ENCODE data around the gene ISG20L2. TPM values are rescaled to one million over a fixed set of nuclear protein-coding genes. Genes with fewer than 3 reads are reported as not detected.

Gene ISG20L2
- total RNA-seq, 1 experiment from 2014 or later = 41.7 TPM

DNA sequence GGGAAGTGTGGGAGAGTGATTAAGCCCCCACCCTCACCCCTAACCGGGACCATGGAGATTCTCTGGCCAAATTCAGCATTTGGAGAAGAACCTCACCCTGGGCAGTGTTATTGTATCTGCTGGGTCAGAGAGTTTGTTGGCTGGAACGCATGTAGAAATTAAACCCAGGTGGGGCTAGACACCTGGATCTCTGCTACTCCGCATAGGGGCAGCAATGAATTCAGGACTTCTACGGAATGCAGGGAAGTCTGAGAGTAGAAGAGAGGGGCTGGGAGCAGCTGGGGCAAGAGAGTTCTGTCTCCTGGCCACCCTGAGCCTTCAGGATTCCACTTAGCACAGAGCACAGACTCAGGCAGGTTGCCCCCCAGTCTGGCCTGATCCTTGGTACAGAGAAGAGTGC is 19.5 kb downstream of the ISG20L2 start:
- Histone ChIP-seq H3K9me3 (ENCODE audit: control insufficient read depth in 1 of 2, insufficient read depth in 1 of 2, low read depth in 1 of 2, low read length in 2 of 2) (no peaks in the 10 kb centered on the region), H3K4me2 (ENCODE audit: low read length) (peak overlapping the region; percentile 85), H3K4me3 (replicated peaks in 1 of 2; ENCODE audit: low read depth in 1 of 2, low read length in 2 of 2) (no peak overlapping the region), H3K27ac (ENCODE audit: low read depth, low read length) (peak overlapping the region; percentile 66), H2AFZ (ENCODE audit: low read depth, low read length, poor library complexity, severe bottlenecking) (no peak overlapping the region), H3K36me3 (ENCODE audit: control insufficient read depth in 1 of 2, insufficient read depth in 2 of 2, low read length in 2 of 2) (no peaks in the 10 kb centered on the region), H3K9ac (ENCODE audit: low read length) (peak overlapping the region; percentile 37), H3K4me1 (ENCODE audit: control insufficient read depth in 1 of 2, insufficient read depth in 2 of 2, low read length in 2 of 2) (peaks cover 87 to 100% of the 10 kb centered on the region in 2 experiments), H3K9me2 (ENCODE audit: insufficient read depth) (no peaks in the 10 kb centered on the region), H3K27me3 (ENCODE audit: insufficient read depth, low read length) (no peaks in the 10 kb centered on the region), H4K20me1 (ENCODE audit: insufficient read depth) (no peaks in the 10 kb centered on the region), H3K79me2 (ENCODE audit: insufficient read depth, low read length) (peaks cover 9% of the 10 kb centered on the region)
- POLR2A ChIA-PET = interaction anchor here (1.3 kb wide), 1 partner anchor 20 kb away, joined by 4 read pairs; no protein-coding TSS in a partner anchor
- no TSS peak for BruUV-seq (replicated peaks)
- DNase-seq (ENCODE audit: low read depth, low spot score) (no peak), ATAC-seq (no peak)
- TF ChIP-seq EZH2phosphoT487 (IDR thresholded peaks at IDR 0.05; ENCODE audit: borderline replicate concordance) (no peak), ZNF274 (IDR thresholded peaks at IDR 0.05; ENCODE audit: low read depth, low read length) (no peak), EZH2 (IDR thresholded peaks at IDR 0.05) (no peak), ZFX (IDR thresholded peaks at IDR 0.05) (no peak), ELF1 (IDR thresholded peaks at IDR 0.05; ENCODE audit: borderline replicate concordance, low read depth) (no peak), YY1 (IDR thresholded peaks at IDR 0.05; ENCODE audit: extremely low read depth, insufficient replicate concordance, low read depth, low read length) (no peak), FOSL1 (IDR thresholded peaks at IDR 0.05; ENCODE audit: low read depth) (no peak), RAD21 (IDR thresholded peaks at IDR 0.05; ENCODE audit: low read depth) (no peak), TCF7L2 (IDR thresholded peaks at IDR 0.05; ENCODE audit: borderline replicate concordance, extremely low read depth, insufficient read depth, insufficient read length) (no peak), POLR2AphosphoS5 (IDR thresholded peaks at IDR 0.05; ENCODE audit: low read depth, low read length) (no peak), CTCF (IDR thresholded peaks at IDR 0.05 in 2 of 3, conservative IDR thresholded peaks at IDR 0.05 in 1 of 3; ENCODE audit: borderline replicate concordance in 1 of 3, insufficient read depth in 1 of 3, low read depth in 2 of 3, low read length in 2 of 3) (no peak), SRF (IDR thresholded peaks at IDR 0.05; ENCODE audit: low read depth) (no peak), SIN3A (IDR thresholded peaks at IDR 0.05; ENCODE audit: low read depth) (no peak), CBX3 (IDR thresholded peaks at IDR 0.05; ENCODE audit: low read depth) (no peak)
- TF ChIP-seq, protein P1, sequence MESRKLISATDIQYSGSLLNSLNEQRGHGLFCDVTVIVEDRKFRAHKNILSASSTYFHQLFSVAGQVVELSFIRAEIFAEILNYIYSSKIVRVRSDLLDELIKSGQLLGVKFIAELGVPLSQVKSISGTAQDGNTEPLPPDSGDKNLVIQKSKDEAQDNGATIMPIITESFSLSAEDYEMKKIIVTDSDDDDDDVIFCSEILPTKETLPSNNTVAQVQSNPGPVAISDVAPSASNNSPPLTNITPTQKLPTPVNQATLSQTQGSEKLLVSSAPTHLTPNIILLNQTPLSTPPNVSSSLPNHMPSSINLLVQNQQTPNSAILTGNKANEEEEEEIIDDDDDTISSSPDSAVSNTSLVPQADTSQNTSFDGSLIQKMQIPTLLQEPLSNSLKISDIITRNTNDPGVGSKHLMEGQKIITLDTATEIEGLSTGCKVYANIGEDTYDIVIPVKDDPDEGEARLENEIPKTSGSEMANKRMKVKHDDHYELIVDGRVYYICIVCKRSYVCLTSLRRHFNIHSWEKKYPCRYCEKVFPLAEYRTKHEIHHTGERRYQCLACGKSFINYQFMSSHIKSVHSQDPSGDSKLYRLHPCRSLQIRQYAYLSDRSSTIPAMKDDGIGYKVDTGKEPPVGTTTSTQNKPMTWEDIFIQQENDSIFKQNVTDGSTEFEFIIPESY (IDR thresholded peaks at IDR 0.05; ENCODE audit: extremely low read depth, insufficient replicate concordance, low read length) = no peak
- TF ChIP-seq, protein P2, sequence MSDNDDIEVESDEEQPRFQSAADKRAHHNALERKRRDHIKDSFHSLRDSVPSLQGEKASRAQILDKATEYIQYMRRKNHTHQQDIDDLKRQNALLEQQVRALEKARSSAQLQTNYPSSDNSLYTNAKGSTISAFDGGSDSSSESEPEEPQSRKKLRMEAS (IDR thresholded peaks at IDR 0.05) = no peak
- TF ChIP-seq, protein P3, sequence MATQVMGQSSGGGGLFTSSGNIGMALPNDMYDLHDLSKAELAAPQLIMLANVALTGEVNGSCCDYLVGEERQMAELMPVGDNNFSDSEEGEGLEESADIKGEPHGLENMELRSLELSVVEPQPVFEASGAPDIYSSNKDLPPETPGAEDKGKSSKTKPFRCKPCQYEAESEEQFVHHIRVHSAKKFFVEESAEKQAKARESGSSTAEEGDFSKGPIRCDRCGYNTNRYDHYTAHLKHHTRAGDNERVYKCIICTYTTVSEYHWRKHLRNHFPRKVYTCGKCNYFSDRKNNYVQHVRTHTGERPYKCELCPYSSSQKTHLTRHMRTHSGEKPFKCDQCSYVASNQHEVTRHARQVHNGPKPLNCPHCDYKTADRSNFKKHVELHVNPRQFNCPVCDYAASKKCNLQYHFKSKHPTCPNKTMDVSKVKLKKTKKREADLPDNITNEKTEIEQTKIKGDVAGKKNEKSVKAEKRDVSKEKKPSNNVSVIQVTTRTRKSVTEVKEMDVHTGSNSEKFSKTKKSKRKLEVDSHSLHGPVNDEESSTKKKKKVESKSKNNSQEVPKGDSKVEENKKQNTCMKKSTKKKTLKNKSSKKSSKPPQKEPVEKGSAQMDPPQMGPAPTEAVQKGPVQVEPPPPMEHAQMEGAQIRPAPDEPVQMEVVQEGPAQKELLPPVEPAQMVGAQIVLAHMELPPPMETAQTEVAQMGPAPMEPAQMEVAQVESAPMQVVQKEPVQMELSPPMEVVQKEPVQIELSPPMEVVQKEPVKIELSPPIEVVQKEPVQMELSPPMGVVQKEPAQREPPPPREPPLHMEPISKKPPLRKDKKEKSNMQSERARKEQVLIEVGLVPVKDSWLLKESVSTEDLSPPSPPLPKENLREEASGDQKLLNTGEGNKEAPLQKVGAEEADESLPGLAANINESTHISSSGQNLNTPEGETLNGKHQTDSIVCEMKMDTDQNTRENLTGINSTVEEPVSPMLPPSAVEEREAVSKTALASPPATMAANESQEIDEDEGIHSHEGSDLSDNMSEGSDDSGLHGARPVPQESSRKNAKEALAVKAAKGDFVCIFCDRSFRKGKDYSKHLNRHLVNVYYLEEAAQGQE (IDR thresholded peaks at IDR 0.05; ENCODE audit: low read depth) = no peak
- intact Hi-C loops (cut with micrococcal nuclease) = no loop called here
- CTCF ChIA-PET = interaction anchor here (0.9 to 14.7 kb wide), 4 partner anchors 11 to 151 kb away, joined by 3 to 310 read pairs (median 31); partner anchors contain the start of genes ISG20L2 and METTL25B
- RAD21 ChIA-PET (ENCODE audit: low non-redundant PET in 1 of 2, low total read pairs in 2 of 2, uncharacterized antibody in 2 of 2, unreplicated experiment in 2 of 2) = interaction anchor here in 1 of 2 experiments (1.7 kb wide), 1 partner anchor 17 kb away, joined by 3 read pairs; no protein-coding TSS in a partner anchor

Measured in HCT116 (cell line).